Measurements from ENCODE around the gene ACTBL2.
"Not testable (repeated sequence)": the region's sequence is repeated elsewhere in the genome, so short reads cannot be mapped to it uniquely, and the experiment has no call there.

ACTBL2 gene

GRCh38 chr5:57482671-57483106 lies at the start of gene ACTBL2:
Gene ACTBL2, minus strand, starts transcription at chr5:57482811. Its CDS starts 104 bp downstream, at chr5:57482707.
- no peak for DNase-seq

GRCh38 chr5:57531333-57531732 lies 48.7 kb upstream of the ACTBL2 start:
- DNase-seq, result no peak

- DNase-seq, result no peak
These were observed 47.3 kb upstream of the ACTBL2 start for GRCh38 chr5:57529864-57530263.

GRCh38 chr5:57527870-57528269 lies 45.3 kb upstream of the ACTBL2 start:
- DNase-seq, result no peak

GRCh38 chr5:57524348-57525060 lies 41.9 kb upstream of the ACTBL2 start:
- no peak for DNase-seq

- DNase-seq, result not testable (repeated sequence)
These were observed 39.9 kb upstream of the ACTBL2 start for GRCh38 chr5:57522477-57522876.

- not testable (repeated sequence) for DNase-seq
These were observed 35.8 kb upstream of the ACTBL2 start for GRCh38 chr5:57518415-57518814.

GRCh38 chr5:57517250-57517649 lies 34.6 kb upstream of the ACTBL2 start:
- no peak for DNase-seq

- DNase-seq, result no peak
These were observed 31.2 kb upstream of the ACTBL2 start for GRCh38 chr5:57513785-57514184.

- no peak for DNase-seq
These were observed 28.7 kb upstream of the ACTBL2 start for GRCh38 chr5:57511321-57511720.

GRCh38 chr5:57509501-57510260 lies 27.1 kb upstream of the ACTBL2 start:
- DNase-seq, result no peak

GRCh38 chr5:57508211-57508610 lies 25.6 kb upstream of the ACTBL2 start:
- DNase-seq, result no peak

GRCh38 chr5:57505272-57506200 lies 22.9 kb upstream of the ACTBL2 start:
- DNase-seq, result no peak

GRCh38 chr5:57504357-57504756 lies 21.7 kb upstream of the ACTBL2 start:
- DNase-seq, result no peak

GRCh38 chr5:57503433-57503832 lies 20.8 kb upstream of the ACTBL2 start:
- DNase-seq, result no peak

GRCh38 chr5:57501414-57502201 lies 19.0 kb upstream of the ACTBL2 start:
- no peak for DNase-seq

- DNase-seq, result peak; percentile 15
These were observed 16.8 kb upstream of the ACTBL2 start for GRCh38 chr5:57499262-57500050.

GRCh38 chr5:57497733-57498132 lies 15.1 kb upstream of the ACTBL2 start:
- DNase-seq, result no peak

- no peak for DNase-seq
These were observed 12.9 kb upstream of the ACTBL2 start for GRCh38 chr5:57495285-57496086.

All from NCI-H1436 (cell line).